A673 (cell line): Measurements from ENCODE around the gene EXOC2.

Experiments
- CTCF ChIP-seq: fragments of 300-800, 200-600 bp; sonication (generic); conservative IDR thresholded peaks from 2 replicates; pipeline ENCODE4 v1.5.1; 2017; ENCODE audit warnings: low read depth, mild to moderate bottlenecking, antibody characterized with exemption, low read length, moderate library complexity, mixed read lengths
- EZH2 ChIP-seq: fragments of 200-600 bp; sonication (generic); IDR thresholded peaks from 2 replicates; pipeline ENCODE4 v1.6.1; 2017; ENCODE audit warnings: borderline replicate concordance, low read depth, mild to moderate bottlenecking, mixed read lengths, antibody characterized with exemption, low read length; ENCODE audit not compliant: poor library complexity, severe bottlenecking

- TF ChIP-seq CTCF (no peak), EZH2 (no peak)
Observed at GRCh38 chr6:451847-452246, 241.1 kb downstream of the EXOC2 start.
